ENCODE data around the gene CAMP.
"Not testable (repeated sequence)": the region's sequence is repeated elsewhere in the genome, so short reads cannot be mapped to it uniquely, and the experiment has no call there.

Gene CAMP

DNA sequence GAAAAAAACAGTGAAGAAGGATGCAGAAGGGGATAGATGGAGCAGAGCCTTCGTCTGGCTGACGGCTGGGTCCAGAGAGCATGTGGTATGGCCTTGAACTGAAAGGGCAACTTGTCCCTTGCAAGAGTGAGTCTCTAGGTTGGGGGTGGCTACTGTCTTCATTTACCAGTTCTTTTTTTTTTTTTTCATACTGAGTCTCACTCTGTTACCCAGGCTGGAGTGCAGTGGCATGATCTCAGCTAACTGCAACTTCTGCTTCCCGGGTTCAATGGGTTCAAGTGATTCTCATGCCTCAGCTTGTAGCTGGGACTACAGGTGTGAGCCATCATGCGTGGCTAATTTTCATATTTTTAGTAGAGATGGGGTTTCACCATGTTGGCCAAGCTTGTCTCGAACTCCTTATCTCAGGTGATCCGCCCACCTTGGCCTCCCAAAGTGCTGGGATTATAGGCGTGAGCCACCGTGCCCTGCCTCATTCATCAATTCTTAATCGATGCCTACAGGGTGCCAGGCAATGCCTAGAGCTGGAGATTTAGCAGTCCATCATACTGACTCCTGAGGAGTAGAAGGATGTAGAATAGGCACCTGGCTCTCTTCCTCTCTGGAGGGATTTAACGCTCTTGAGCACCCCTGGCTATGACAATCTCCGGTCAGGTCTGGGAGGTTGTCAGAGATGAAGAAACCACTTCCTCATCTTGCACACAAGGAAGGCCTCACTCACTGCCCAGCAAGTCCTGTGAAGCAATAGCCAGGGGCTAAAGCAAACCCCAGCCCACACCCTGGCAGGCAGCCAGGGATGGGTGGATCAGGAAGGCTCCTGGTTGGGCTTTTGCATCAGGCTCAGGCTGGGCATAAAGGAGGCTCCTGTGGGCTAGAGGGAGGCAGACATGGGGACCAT, at the start of gene CAMP:
Gene CAMP (plus strand): TSS at position 880 of the 898 bp plus-strand sequence. CDS start 17 bp downstream, at position 897.
- no peak for DNase-seq

- no peak for DNase-seq
These were observed 45.2 kb upstream of the CAMP start for GRCh38 chr3:48178072-48178471.

DNA sequence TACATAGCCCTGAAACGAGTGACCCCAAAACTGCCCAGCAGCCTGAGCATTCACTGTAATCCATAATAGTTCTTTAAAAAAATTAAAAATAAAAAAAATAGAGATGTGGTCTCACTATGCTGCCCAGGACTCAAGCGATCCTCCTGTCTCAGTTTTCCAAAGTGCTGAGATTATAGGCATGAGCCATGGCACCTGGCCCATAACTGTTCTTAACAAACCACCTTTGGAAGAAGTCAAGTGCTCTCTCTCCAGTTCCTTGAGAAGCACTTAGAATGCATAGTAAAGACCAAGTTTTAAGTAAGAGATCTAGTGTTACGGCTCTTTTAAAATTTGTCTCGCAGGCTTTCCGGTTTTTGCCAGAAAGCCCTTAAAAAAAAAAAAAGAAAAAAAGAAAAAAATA, 43.3 kb upstream of the CAMP start:
- DNase-seq = no peak

- no peak for DNase-seq
These were observed 42.6 kb upstream of the CAMP start for GRCh38 chr3:48180531-48181253.

DNA sequence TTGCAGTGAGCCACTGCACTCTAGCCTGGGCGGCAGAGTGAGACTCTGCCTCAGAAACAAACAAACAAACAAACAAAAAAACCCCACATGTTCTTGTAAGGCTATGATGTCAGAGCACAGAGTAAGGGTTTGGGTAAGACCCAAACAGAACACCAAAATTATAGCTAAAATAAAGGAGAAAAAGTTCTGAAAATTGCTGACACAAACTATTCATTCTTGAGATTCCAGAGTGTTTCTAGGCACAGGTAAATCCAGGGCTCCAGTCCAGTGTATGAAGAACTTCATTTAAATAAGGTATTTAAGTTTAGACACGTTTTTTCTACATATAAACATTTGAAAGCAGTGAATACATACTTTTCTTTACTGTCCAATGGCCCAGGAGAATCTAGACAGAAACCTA, 39.0 kb upstream of the CAMP start:
- DNase-seq = no peak

- DNase-seq = no peak
These were observed 38.2 kb upstream of the CAMP start for GRCh38 chr3:48185129-48185528.

DNA sequence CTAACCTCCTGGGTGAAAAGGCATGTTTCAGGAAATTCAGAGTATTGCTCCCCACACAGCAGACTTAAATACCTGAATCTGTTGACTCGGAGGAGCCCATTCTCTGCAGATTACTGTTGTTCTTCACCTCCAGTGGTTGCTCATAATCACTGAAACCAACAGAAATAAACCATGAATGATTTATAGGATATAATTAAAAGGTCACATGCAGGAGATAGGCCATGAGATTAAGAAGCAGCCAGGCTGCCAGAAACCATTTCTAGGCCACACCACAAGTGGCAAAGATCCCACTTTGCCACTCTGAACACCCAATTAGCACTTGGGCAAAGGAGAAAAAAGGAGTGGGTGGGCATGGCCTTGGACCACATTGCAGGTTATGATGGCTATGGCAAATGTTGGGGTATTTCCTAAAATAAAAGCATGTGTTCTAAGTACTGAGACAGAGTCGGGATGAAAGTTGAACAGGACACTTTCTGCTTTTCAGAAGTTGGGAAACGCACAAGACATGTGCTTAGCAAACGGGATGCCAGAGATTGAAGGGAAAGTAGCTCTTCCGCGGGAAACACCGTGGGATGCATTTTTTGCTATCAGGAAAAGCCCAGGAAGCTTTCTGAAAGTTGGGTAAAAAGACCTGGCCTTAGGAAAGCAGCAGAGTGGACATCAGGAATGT, 36.5 kb upstream of the CAMP start:
- DNase-seq = no peak

- DNase-seq = no peak
These were observed 36.1 kb upstream of the CAMP start for GRCh38 chr3:48187301-48187578.

DNA sequence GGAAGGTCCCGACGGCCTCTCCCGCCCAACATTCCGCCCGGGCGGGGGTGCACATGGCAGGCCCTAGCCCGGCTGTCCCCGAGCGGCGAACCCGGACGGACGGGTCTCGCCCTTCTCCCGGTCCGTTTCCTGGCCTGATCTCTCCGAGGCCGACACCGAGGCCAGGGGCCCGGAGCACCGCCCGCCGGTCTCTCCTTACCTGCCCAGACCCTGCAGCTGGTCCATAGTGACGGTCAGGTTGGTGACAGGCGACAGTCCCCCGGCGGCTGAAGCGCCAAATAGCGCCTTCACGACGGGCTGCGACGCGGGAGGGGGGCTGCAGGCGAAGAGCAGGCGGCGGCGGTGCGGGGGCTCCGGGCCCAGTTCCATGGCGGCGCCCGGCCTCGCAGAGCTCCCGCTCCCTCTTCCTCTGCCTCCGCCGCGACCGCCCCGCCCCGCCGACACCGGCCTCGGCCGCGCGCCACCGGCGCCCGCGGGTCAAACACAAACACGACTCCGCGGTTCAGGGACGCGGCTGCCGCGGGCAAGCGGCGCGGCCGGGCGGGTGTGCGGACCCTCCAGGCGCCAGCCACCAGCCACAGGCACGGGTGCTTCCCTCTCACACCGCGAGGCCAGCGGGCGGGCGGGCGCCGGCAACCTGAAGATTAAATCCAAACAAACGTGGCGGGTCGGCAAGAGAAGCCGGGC, 35.6 kb upstream of the CAMP start:
- no peak for DNase-seq

DNA sequence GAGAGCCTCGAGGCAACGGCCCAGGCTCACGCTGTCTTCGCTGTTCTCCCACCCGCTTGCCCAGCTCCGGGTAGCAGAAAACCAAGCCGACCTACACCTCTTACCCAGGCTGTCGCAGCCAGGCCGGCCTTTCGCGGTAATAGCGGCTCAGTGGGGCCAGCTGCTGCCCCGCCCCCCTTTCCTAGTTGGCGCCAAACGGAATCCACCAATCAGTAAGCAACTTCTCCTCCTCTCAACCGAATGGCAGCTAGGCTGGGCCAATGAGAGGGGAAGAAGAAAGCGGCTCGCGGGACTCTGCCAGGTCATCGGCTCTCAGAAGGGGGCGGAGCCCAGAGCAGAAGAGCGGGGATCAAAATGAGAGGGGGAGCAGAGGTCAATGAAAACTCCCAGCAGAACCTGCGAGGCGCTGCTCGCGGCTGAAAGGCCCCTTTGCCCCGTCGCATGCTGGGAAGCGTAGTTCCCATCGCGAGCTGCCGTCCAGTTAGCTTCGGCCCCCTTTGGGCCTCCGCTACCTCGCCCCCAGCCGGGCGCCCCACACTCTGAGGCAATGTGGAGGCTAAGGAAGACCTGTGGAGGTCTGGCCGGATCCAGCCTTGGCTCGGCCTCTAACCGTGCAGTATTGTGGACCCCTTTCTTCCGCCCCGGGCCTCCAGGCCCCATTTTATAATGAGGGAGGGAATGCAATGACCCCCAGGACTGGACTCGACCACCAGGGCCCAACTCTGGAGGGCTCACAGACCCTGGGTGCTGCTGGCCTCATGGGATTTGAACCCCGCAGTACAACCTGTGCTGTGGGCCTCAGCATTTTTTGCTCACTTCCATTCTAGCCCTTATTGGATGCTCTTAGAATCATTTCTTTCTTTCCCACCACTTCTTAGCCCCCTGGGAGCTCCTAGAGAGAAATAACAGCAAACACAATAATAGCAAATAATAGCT, 34.8 kb upstream of the CAMP start, which contains the start of gene CDC25A:
Gene CDC25A (minus strand): TSS at position 152 of the 936 bp plus-strand sequence. CDS start 470 bp downstream, outside the sequence.
- peak; percentile 93 for DNase-seq

DNA sequence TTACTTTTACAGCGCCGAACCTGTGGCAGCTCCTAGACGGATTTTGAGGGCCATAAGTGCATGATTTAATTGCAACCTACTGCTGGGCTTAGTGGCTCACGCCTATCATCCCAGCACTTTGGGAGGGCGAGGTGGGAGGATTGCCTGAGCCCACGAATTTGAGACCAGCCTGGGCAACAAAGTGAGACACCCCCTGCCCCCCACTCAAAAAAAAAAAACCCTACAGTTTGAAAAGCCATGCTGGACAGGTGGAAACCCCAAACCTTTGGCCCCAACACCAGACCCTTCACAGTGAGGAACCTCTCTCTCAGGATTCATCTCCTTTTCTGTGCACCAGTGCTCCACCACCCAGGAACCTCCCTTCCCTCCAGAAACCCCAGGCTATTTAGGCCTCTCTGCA, 34.0 kb upstream of the CAMP start:
- no peak for DNase-seq

DNA sequence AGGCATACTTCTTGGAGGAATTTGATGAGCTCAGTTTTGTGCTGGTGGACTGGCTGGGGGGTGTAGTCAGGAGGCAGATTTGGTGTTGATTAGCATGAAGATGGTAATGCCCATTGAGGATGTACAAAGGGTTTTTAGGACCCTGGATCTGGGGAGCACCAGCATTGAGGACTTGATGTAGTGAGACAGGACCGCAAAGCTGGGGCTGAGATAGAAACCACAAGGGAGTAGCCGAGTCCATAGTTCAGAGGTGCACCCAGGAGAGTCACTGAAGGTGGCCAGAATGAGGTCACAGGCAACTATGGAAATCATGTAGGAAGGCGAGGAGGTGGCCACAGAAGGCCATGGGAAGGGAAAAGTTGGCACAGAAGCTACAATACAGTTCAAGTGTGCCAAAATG, 32.4 kb upstream of the CAMP start:
- DNase-seq = no peak

- peak; percentile 39 for DNase-seq
These were observed 28.7 kb upstream of the CAMP start for GRCh38 chr3:48194446-48195071.

GRCh38 chr3:48196611-48197010, 26.7 kb upstream of the CAMP start:
- no peak for DNase-seq

GRCh38 chr3:48199117-48199516, 24.2 kb upstream of the CAMP start:
- no peak for DNase-seq

GRCh38 chr3:48202632-48203031, 20.7 kb upstream of the CAMP start:
- no peak for DNase-seq

DNA sequence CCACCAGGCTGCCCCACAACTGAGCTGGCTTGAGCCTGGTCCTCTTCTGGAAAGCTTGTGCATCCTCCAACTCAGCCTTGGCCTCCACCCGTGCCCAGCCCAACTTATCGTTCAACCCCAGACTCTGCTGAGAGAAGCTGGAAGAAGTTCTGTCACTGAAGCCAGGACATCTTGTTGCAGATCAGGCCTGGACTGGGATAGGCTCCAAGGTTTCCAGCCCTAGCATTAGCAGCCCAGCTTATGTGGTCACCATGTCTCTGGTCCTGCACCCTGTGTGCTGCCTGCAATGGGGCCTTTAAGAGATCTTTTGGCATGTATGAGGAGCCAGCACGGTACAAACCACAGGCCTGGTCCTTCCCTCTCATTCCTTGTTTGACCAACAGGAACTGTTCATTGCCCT, 15.2 kb upstream of the CAMP start:
- DNase-seq = no peak

- DNase-seq = no peak
These were observed 13.8 kb upstream of the CAMP start for GRCh38 chr3:48209445-48209844.

GRCh38 chr3:48210534-48210933, 12.8 kb upstream of the CAMP start:
- DNase-seq = not testable (repeated sequence)

- DNase-seq = not testable (repeated sequence)
These were observed 11.5 kb upstream of the CAMP start for GRCh38 chr3:48211776-48212175.

DNA sequence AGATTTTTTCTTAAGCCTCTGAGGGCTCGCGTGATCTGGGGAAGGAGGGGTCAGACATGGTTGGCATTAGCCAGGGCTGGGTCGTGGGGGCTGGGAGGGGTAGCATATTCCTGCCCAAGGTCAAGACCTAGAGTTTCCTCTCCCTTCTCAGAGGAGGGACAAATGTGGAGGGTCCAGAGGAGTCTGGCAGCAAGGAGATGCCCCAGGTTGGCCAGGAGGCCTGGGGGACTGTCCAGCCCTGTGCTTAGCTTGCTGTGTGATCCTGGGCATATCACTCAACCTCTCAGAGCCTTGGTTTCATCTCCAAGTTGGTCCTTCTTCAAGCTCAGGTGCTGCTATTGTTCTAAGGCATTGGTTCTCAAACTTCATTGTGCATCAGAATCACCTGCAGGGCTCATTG, 9.1 kb upstream of the CAMP start:
- DNase-seq = no peak
